Measurements from ENCODE around the gene PTN.
"Not testable (repeated sequence)": the region's sequence is repeated elsewhere in the genome, so short reads cannot be mapped to it uniquely, and the experiment has no call there.

Gene PTN

DNA sequence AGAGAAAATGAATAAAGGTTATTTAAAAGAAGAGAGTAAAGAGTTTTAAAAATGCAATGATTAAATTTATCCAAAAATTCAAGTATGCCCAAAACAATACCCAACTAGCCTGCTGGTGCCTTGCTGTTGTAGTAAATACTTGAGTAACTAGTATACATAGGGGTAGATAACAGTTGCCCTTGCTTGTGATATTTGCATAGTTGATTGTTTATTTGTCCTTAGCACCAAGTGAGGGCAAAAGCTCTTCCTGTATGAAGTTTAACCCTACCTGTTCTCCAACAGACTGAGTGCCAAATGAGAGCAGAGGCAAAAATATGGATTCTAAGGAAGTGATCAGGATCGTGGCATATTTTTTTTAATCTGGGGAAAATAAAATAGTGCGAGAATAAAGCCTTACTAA is 85.0 kb downstream of the PTN start:
- DNase-seq, result no peak

DNA sequence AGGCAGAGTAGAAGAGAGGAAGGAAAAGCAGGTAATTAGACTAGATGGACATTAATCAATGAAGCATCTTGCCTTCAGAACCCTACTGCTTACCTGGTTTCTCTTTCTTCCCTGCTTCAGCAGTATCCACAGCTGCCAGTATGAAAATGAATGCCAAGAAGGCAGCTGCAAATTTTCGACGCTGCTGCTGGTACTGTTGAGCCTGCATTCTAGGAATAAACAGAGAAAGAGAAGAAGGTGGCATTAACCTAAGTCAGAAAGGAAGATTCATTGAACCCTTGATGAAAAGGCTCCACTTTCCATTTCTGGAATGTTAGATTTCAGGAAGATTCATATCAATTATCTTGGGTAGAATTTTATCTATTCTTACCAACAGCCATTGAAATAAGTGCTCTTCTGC is 88.8 kb downstream of the PTN start:
- DNase-seq, result no peak

DNA sequence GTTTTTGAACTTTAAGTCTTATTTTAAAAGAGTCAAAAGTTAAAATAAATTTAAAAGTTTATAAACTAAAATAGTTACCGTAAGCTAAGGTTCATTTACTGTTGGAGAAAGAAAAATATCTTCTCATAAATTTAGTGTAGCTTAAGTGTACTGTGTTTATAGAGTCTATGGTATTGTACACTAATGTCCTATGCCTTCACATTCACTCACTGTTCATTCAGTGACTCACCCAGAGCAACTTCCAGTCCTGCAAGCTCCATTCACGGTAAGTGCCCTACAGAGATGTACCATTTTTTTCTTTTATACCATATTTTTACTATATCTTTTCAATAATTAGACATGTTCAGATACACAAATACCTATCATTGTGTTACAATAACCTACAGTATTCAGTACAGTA is 97.6 kb downstream of the PTN start:
- DNase-seq, result no peak

GRCh38 chr7:137245186-137245585 is 98.3 kb downstream of the PTN start:
- no peak for DNase-seq

DNA sequence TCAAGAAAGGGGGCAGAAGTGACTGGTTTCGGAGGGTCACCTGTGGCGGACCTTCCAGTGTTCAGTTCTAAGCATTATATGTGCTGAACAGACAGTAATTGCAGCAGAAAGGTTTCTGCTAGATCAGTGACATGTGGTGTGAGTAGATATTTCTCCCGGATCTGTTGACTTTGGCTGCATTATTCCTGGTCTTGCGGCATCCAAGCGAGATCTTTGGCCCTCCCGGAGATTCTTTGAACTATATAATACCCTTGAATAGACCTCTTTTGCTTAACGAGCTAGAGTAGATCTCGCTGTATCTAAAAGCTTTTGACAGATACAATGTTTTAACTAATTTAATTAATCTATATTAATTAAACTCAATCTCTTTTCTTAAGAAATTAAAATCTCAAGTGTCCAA is 99.8 kb downstream of the PTN start:
- DNase-seq, result no peak

DNA sequence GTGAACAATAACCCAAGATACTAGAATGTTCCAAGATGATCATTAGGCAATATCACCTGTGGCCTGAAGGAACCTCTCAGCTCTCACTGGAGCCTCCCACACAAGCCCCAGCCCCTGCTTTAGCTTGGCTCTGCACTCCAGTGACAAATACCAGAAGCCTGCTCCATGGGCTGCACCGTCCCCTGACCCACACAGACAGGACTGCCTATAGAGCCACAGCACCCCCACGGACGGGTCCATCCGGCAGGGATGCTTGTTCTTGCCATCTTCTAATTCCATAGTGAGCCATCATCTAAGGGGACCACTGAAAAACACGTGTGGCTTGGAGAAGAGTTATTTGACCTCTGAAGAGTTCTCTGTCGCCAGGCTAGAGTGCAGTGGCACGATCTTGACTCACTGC is 100.9 kb downstream of the PTN start:
- no peak for DNase-seq

DNA sequence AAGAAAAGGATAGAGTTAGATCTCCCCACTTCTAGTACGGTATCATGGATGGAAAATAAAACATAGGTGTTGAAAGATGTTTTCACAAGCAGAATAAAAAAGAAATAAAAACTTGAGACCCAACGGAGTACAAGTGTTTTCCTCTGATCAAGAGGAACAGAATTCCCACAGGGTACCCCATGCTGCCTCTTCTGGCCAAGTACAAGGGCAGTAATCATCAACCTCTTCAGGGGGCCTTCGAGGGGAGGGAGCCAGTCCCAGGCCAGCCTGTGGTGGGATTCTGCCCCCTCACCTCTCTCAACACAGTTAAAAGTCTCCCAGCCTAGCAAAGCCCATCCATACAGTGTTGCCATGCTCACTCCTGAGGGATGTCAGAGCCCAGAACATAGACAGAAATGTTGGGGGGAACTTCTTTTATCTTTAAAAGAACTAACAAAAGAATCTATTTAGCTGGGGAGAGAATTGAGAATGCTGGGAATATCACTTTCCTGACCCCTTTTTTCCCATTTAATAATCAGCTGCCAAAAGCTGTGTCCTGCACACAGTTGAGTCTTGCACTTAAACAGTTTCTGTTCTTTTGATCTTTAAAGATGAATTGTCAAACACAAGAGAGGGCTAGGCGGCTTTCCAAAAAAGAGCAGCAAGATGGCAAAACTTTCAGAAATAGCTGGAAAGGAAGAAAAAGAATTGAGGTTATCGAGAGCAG is 101.7 kb downstream of the PTN start:
- DNase-seq, result no peak

- DNase-seq, result not testable (repeated sequence)
These were observed 104.3 kb downstream of the PTN start for GRCh38 chr7:137239186-137239585.

- DNase-seq, result no peak
These were observed 108.1 kb downstream of the PTN start for GRCh38 chr7:137235434-137235833.

- DNase-seq, result no peak
These were observed 112.4 kb downstream of the PTN start for GRCh38 chr7:137231167-137231566.

DNA sequence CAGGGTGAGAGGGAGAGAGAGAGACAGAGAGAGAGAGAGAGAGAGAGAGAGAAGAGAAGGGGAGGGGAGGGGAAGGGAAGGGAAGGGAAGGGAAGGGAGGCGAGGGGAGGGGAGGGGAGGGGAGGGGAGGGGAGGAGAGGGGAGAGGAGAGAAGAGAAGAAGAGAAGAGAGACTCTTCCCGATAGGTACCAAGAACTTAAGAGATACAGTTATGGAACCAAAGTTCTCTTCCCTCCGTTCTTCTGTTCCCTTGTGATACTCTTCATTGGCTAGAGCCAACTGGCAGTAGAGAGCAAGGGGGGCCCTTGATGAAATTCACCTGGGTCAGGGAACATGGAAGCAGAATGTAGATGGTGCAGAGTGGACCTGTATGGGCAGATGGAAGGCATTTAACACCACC is 122.1 kb downstream of the PTN start:
- DNase-seq, result no peak

DNA sequence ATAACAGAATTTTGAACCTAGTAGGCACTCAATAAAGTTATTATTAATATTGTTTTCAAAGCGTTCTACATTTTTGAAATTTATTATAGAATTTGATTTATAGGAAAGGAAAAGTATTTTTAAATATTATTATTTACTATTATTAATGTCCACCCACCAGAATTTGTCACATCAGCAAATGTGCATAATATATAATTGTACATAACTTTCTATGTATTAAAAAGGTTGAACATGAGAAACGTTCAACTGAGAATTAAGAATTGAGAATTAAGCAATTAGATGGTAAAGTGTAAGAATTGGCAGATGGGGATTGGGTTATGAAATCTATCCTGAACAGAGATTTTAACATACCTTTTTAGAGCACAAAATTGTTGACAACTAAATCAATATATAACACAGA is 129.8 kb downstream of the PTN start:
- no peak for DNase-seq

DNA sequence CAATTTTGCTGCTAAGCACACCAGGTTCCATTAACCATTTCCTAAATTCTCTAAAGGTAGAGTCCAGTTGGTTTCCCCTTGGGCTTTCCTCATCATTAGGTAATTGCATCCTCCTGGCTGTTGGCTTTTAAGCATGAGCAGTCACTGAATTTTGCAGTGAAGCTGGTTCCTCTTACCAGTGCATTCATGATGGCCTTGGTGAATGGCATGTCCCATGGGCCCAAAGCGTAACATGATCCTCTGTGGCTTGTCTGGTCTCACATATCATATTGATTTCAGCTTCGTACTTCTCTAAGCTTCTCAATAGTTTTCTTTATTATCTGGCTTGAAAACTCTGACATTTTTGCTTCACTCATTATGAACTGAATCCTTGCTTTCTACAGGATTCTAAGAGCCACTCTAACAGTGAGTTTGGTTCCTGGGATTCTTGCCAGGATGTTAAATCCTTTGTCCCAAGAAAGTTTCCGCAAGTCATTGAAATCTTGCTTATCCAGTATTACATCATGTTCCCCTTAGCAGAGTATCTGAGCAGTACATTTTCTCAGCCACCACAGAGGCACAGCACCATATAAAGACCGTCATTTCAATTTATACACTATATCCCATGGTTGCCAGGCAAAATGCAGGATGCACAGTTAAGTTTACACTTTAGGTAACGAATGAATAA is 134.2 kb downstream of the PTN start:
- no peak for DNase-seq

- DNase-seq, result no peak
These were observed 136.8 kb downstream of the PTN start for GRCh38 chr7:137206770-137207169.

GRCh38 chr7:137204246-137204645 is 139.3 kb downstream of the PTN start:
- DNase-seq, result no peak

GRCh38 chr7:137203351-137203750 is 140.2 kb downstream of the PTN start:
- no peak for DNase-seq

- DNase-seq, result no peak
These were observed 146.9 kb downstream of the PTN start for GRCh38 chr7:137196648-137197047.

GRCh38 chr7:137195996-137196395 is 147.5 kb downstream of the PTN start:
- no peak for DNase-seq

DNA sequence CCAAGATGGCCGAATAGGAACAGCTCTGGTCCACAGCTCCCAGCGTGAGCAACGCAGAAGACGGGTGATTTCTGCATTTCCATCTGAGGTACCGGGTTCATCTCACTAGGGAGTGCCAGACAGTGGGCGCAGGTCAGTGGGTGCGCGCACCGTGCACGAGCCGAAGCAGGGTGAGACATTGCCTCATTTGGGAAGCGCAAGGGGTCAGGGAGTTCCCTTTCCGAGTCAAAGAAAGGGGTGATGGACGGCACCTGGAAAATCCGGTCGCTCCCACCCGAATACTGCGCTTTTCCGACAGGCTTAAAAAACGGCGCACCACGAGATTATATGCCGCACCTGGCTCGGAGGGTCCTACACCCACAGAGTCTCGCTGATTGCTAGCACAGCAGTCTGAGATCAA is 161.9 kb downstream of the PTN start:
- not testable (repeated sequence) for DNase-seq
